Breast epithelium (tissue), 4 donors: ENCODE measurements around the gene HUNK. TPM values are rescaled to one million over a fixed set of nuclear protein-coding genes. Genes with fewer than 3 reads are reported as not detected.

Source experiments
- DNase-seq, 2 donors: peaks; one replicate each; pipeline ENCODE4 v3.0.0-alpha.2; 2019; ENCODE audit warnings: low spot score in 2 of 2
- H3K27ac ChIP-seq, 2 donors: fragments of 200-600 bp; sonication (generic) in 1 of 2; one replicate each; pipeline ENCODE4 v1.5.1; 2016 to 2019; ENCODE audit warnings: mild to moderate bottlenecking in 1 of 2
- H3K27me3 ChIP-seq, 2 donors: fragments of 200-600 bp; sonication (generic) in 1 of 2; one replicate each; pipeline versions ENCODE4 v1.5.1 to v1.6.0; 2017 to 2019; ENCODE audit warnings: control low read depth in 1 of 2, mild to moderate bottlenecking in 1 of 2
- H3K36me3 ChIP-seq: fragments of 200-600 bp; one replicate; pipeline ENCODE4 v1.5.1; 2019
- H3K4me1 ChIP-seq, 2 donors: fragments of 200-600 bp; sonication (generic); one replicate each; pipeline ENCODE4 v1.5.1; 2016 to 2019; ENCODE audit warnings: control low read depth in 1 of 2
- H3K4me3 ChIP-seq, 3 donors: fragments of 200-600 bp; sonication (generic); 1 replicate in 2 of 3; 2 replicates in 1 of 3; pipeline ENCODE4 v1.5.1; 2016 to 2019; ENCODE audit warnings: mild to moderate bottlenecking in 3 of 3, moderate library complexity in 2 of 3
- H3K9me3 ChIP-seq, 2 donors: fragments of 200-600 bp; sonication (generic) in 1 of 2; one replicate each; pipeline ENCODE4 v1.5.1; 2016 to 2019; ENCODE audit warnings: control low read depth in 1 of 2
- POLR2A ChIP-seq: fragments of 450-650 bp; IDR thresholded peaks from one replicate; pipeline ENCODE4 v1.6.1; 2016; ENCODE audit warnings: antibody characterized with exemption, mild to moderate bottlenecking, moderate library complexity
- POLR2AphosphoS5 ChIP-seq, 3 donors: sonication (generic); formaldehyde crosslinking; IDR thresholded peaks; one replicate each; pipeline ENCODE4 v1.6.1; 2017; ENCODE audit warnings: antibody characterized with exemption in 3 of 3
- intact Hi-C: fragments of 100-400 bp; cut with DNase I; formaldehyde crosslinking; loops from one replicate; pipeline ENCODE4 v1.15.1; 2023; ENCODE audit warnings: low total_unique reads
- total RNA-seq, 3 donors: library from RNA; depleted of rRNA; stranded (reverse); fragments of >200 nt; gene quantifications; one replicate each; pipeline ENCODE4 v1.1.0, GENCODE V29; 2016
- TF ChIP-seq, protein P1 (sequence below), 3 donors: fragments of 450-650 bp; IDR thresholded peaks; one replicate each; pipeline ENCODE4 v1.5.1; 2016 to 2017; ENCODE audit warnings: antibody characterized with exemption in 3 of 3, mild to moderate bottlenecking in 3 of 3, moderate library complexity in 3 of 3

The HUNK gene
- 1 to 10 TPM in 2 of 3 donors, under 1 TPM in 1; 0.32 to 2.0 (median 1.3) TPM for total RNA-seq

DNA sequence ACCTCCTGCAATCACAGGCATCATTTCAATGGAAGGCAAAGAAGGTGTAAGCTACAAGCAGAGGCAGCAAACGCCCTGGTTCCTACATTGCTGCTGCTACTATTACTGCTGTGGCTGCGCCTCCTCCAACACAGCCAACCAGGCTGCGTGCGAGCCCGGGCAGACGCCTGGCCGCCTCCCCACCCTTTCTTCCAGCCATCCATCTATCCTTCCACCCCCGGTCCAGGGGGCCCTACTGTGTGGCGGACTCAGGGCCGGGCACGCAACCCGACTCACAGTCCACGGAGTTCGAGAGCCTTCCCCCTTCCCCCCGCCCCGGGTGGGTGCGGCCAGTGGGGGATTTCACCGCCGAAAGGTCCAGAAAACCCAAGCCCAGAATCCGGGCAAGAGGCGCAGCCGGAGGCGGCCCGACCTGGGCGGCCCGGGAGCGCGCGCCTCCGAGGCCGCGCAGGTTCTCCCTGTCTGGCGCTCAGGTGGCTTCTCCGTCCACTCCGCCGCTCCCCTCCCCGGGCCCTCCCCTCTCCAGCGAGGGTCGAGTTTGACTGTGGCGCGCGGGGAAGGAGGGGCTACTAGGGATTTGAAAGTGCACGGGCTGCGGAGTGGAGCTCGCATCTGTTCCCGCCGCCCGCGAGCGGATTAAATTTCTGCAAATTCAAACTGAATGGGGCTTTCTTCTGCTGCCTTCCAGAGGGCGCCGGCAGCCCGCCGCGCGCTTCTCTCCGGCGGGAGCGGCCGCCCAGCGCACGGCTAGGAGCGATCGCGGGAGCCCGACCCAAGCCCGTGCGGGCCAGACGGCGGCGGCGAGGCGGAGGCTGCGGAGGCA is at the start of gene HUNK:
Gene HUNK (plus strand): TSS at position 569 of the 823 bp plus-strand sequence. CDS start 655 bp downstream, outside the sequence.
- Histone ChIP-seq H3K36me3 (no peaks in the 10 kb centered on the region), H3K4me1 (peaks cover 0 to 9% of the 10 kb centered on the region in 2 donors), H3K4me3 (peak within 1 kb of the TSS; percentile 69 to 87 (median 69)), H3K9me3 (no peaks in the 10 kb centered on the region), H3K27me3 (peaks cover 0 to 3% of the 10 kb centered on the region in 2 donors), H3K27ac (peak within 1 kb of the TSS; percentile 64 to 76)
- TF ChIP-seq, protein P1, sequence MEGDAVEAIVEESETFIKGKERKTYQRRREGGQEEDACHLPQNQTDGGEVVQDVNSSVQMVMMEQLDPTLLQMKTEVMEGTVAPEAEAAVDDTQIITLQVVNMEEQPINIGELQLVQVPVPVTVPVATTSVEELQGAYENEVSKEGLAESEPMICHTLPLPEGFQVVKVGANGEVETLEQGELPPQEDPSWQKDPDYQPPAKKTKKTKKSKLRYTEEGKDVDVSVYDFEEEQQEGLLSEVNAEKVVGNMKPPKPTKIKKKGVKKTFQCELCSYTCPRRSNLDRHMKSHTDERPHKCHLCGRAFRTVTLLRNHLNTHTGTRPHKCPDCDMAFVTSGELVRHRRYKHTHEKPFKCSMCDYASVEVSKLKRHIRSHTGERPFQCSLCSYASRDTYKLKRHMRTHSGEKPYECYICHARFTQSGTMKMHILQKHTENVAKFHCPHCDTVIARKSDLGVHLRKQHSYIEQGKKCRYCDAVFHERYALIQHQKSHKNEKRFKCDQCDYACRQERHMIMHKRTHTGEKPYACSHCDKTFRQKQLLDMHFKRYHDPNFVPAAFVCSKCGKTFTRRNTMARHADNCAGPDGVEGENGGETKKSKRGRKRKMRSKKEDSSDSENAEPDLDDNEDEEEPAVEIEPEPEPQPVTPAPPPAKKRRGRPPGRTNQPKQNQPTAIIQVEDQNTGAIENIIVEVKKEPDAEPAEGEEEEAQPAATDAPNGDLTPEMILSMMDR (IDR thresholded peaks at IDR 0.05): no peak
- TF ChIP-seq POLR2A (no peak), POLR2AphosphoS5 (IDR thresholded peaks at IDR 0.05) (no peak)
- intact Hi-C loops: loop anchor here (5.0 kb wide), 1 partner anchor 385 kb away; no protein-coding TSS in a partner anchor
- peak in 1 of 2 donors; percentile 34 for DNase-seq

- Histone ChIP-seq H3K27ac (no peak overlapping the region), H3K4me1 (no peaks in the 10 kb centered on the region), H3K36me3 (no peaks in the 10 kb centered on the region), H3K4me3 (no peak overlapping the region), H3K27me3 (no peaks in the 10 kb centered on the region), H3K9me3 (no peaks in the 10 kb centered on the region)
- TF ChIP-seq POLR2AphosphoS5 (IDR thresholded peaks at IDR 0.05): no peak
- TF ChIP-seq, protein P1 (IDR thresholded peaks at IDR 0.05): no peak
- TF ChIP-seq POLR2A: no peak
- intact Hi-C loops: no loop called here
- DNase-seq: no peak
Measured at GRCh38 chr21:31829736-31830472, 42.9 kb upstream of the HUNK start.

DNA sequence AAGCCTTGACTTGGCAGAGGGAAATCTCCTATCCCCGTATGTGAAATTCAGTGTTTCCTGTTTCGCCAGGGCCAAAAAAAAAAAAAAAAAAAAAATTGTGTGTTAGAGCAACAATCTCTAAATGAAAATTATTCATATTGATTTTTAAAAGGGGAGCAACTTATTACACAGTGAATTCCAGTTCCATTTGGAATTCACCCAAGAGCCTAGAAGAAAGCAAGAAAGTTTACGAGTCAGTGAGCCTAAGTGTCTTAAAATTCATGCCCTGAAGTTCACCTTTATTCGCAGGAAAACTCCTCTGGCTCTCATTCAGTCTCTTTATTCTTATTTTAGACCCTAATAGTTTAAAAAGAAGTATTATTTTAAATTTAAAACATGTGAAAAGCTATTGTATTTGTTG is 42.1 kb upstream of the HUNK start:
- no peak for DNase-seq
- intact Hi-C loops: no loop called here
- H3K4me1 ChIP-seq: no peaks in the 10 kb centered on the region
- no peak overlapping the region for H3K27ac ChIP-seq
- H3K36me3 ChIP-seq: no peaks in the 10 kb centered on the region
- H3K9me3 ChIP-seq: no peaks in the 10 kb centered on the region
- no peak overlapping the region for H3K4me3 ChIP-seq
- no peaks in the 10 kb centered on the region for H3K27me3 ChIP-seq
- TF ChIP-seq, protein P1 (IDR thresholded peaks at IDR 0.05): no peak
- TF ChIP-seq POLR2A: no peak
- TF ChIP-seq POLR2AphosphoS5 (IDR thresholded peaks at IDR 0.05): no peak

GRCh38 chr21:31837041-31837440 is 35.8 kb upstream of the HUNK start:
- Histone ChIP-seq H3K4me3 (no peak overlapping the region), H3K9me3 (no peaks in the 10 kb centered on the region), H3K27ac (no peak overlapping the region), H3K36me3 (no peaks in the 10 kb centered on the region), H3K4me1 (no peaks in the 10 kb centered on the region), H3K27me3 (no peaks in the 10 kb centered on the region)
- TF ChIP-seq POLR2A: no peak
- TF ChIP-seq, protein P1 (IDR thresholded peaks at IDR 0.05): no peak
- no peak for TF ChIP-seq POLR2AphosphoS5 (IDR thresholded peaks at IDR 0.05)
- no peak for DNase-seq
- intact Hi-C loops: no loop called here
